Dendritic cell treated with granulocyte-macrophage colony-stimulating factor and Interleukin-4, amounts not matched to agents 40 ng/mL and 50 ng/mL, for 4 days (primary cell): Measurements from ENCODE around the gene PLXDC2.

Experiments used
- H3K27ac Mint-ChIP-seq: one replicate; pipeline ENCODE4 v1.8.0; 2022; ENCODE audit warnings: mild to moderate bottlenecking, mixed read lengths
- H3K27me3 Mint-ChIP-seq: one replicate; pipeline ENCODE4 v1.8.0; 2022; ENCODE audit warnings: mild to moderate bottlenecking, mixed read lengths
- H3K36me3 Mint-ChIP-seq: one replicate; pipeline ENCODE4 v1.8.0; 2022; ENCODE audit warnings: low read depth, mixed read lengths
- H3K4me1 Mint-ChIP-seq: one replicate; pipeline ENCODE4 v1.8.0; 2022; ENCODE audit warnings: low read depth, mixed read lengths
- H3K4me3 Mint-ChIP-seq: one replicate; pipeline ENCODE4 v1.8.0; 2022; ENCODE audit warnings: mild to moderate bottlenecking, moderate library complexity, mixed read lengths
- H3K9me3 Mint-ChIP-seq: one replicate; pipeline ENCODE4 v1.8.0; 2022; ENCODE audit warnings: mixed read lengths
- intact Hi-C: fragments of 100-400 bp; cut with micrococcal nuclease; formaldehyde crosslinking; loops from one replicate; pipeline ENCODE4 v1.15.0; 2022

The PLXDC2 gene

DNA sequence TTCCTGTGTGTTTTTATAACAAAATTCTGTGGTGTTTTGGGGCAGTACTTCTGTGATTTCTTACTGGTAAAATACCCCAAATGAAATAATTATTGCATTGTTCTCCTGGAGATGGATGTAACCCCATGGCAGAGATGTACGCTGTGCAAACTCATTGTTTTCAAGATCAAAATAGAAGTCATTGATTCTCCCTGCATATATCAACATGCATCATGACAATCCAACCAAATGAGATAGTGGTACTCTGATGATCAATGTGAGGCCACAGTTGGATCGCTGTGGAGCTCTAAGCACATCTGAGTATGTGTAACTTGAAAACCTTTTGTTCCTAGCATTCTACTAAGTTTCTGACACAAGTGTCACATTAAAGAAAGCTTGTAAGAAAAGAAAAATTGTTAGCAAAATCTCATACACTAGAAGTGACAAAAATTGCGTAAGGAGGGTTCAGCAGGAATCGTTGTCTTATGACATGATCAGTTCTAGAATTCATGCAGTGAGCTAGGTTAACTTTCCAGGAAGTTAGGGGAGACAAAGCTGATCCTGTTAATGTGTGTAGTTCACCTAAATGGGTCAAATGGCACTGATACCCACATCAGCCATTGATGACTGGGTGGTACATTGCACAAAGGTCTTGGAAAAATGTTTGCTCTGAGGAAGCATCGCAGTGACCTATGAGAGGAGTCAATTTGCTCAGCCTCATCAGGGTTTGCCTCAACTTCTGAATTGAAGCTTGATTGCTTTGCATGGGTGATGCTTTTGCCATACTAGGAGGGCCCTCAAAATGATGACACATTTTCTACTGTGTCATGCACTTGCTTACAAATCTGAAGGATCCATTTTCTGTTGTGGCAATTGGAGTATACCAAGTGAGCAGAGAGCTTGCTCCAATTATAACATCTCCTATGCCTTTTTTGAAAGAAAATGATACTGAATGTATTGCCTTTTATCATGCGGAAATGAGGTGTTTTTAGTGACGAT, 145.1 kb downstream of the PLXDC2 start:
- Mint-ChIP-seq H3K36me3 (peaks cover 6% of the 10 kb centered on the region), H3K4me3 (no peak overlapping the region)
- intact Hi-C loops, result loop anchor here (10.0 kb wide), 1 partner anchor 53 kb away; no protein-coding TSS in a partner anchor

DNA sequence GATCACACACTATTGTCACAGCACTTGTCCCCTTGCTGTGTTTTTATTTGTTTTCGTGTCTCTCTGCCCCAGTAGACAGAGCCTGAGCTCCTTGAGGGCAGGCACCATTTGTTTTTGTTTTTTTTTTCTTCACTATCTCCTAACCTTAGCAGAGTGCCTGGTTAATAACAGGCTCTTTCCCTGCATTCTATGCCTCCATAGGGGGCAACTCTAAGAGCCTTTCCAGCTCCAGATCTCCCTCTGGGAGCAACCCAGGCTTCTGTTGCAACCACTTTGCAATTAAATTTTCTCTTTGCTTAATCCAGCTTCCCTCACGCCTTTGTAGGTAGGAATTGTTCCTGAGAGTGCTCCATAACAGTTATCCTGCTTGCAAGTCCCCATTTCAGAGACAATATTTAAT, 148.4 kb downstream of the PLXDC2 start:
- Mint-ChIP-seq H3K4me3 (no peak overlapping the region), H3K36me3 (peaks cover 6% of the 10 kb centered on the region), H3K9me3 (no peaks in the 10 kb centered on the region), H3K27me3 (no peaks in the 10 kb centered on the region), H3K27ac (no peak overlapping the region), H3K4me1 (peaks cover 30% of the 10 kb centered on the region)
- intact Hi-C loops, result loop anchor here (10.0 kb wide), 1 partner anchor 50 kb away; no protein-coding TSS in a partner anchor

More for the DNA sequence above, 145.1 kb downstream of the PLXDC2 start:
- Mint-ChIP-seq H3K27ac (no peak overlapping the region), H3K27me3 (no peaks in the 10 kb centered on the region), H3K9me3 (no peaks in the 10 kb centered on the region), H3K4me1 (peaks cover 30% of the 10 kb centered on the region)

GRCh38 chr10:19966751-19967150, 150.5 kb downstream of the PLXDC2 start:
- no peak overlapping the region for H3K4me3 Mint-ChIP-seq
- intact Hi-C loops, result loop anchor here (10.0 kb wide), 1 partner anchor 48 kb away; no protein-coding TSS in a partner anchor
- peaks cover 27% of the 10 kb centered on the region for H3K4me1 Mint-ChIP-seq
- no peaks in the 10 kb centered on the region for H3K27me3 Mint-ChIP-seq
- H3K36me3 Mint-ChIP-seq, result peaks cover 9% of the 10 kb centered on the region
- no peak overlapping the region for H3K27ac Mint-ChIP-seq
- H3K9me3 Mint-ChIP-seq, result no peaks in the 10 kb centered on the region

DNA sequence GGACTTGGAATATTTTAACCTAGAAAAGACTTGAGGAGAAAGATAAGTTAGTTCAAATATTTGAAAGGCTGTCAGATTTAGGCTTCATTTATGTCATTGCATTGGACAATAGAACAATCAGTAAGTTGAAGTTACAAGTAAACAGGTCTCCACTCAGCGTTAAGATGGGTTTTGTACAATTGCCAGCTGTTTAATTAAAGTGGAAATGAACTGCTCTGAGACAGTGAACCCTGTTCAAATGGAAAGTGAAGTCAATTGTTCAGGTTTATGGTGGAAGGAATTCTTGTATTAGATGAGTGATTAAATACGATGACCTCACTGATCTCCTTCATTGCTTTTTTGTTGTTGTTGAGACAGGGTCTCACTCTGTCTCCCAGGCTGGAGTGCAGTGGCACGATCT, 151.7 kb downstream of the PLXDC2 start:
- intact Hi-C loops, result loop anchor here (10.0 kb wide), 1 partner anchor 47 kb away; no protein-coding TSS in a partner anchor
- H3K36me3 Mint-ChIP-seq, result peaks cover 16% of the 10 kb centered on the region
- no peak overlapping the region for H3K4me3 Mint-ChIP-seq
- H3K9me3 Mint-ChIP-seq, result no peaks in the 10 kb centered on the region
- H3K27me3 Mint-ChIP-seq, result no peaks in the 10 kb centered on the region
- H3K27ac Mint-ChIP-seq, result no peak overlapping the region
- H3K4me1 Mint-ChIP-seq, result peaks cover 37% of the 10 kb centered on the region

DNA sequence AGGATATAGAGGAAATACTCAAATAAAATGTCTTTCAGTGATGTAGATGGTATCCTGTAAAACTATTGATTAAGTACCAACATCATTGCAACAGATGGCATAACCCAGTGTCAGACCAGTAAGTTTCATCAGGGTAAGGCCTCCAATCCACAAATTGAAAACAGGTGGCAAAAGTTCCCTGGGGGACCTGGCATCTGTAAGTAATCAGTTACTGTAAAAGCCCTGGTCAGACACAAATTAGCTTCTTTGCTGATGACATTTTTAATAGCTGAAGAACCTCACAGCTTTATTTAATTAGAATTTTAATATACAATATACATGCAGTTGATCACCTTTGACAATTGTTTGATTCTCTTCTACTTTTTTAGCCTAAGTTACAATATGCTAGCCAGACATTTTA, 152.5 kb downstream of the PLXDC2 start:
- Mint-ChIP-seq H3K27me3 (no peaks in the 10 kb centered on the region), H3K4me1 (peaks cover 40% of the 10 kb centered on the region), H3K27ac (no peak overlapping the region), H3K36me3 (peaks cover 12% of the 10 kb centered on the region), H3K9me3 (no peaks in the 10 kb centered on the region), H3K4me3 (no peak overlapping the region)
- intact Hi-C loops, result loop anchor here (10.0 kb wide), 1 partner anchor 46 kb away; no protein-coding TSS in a partner anchor

DNA sequence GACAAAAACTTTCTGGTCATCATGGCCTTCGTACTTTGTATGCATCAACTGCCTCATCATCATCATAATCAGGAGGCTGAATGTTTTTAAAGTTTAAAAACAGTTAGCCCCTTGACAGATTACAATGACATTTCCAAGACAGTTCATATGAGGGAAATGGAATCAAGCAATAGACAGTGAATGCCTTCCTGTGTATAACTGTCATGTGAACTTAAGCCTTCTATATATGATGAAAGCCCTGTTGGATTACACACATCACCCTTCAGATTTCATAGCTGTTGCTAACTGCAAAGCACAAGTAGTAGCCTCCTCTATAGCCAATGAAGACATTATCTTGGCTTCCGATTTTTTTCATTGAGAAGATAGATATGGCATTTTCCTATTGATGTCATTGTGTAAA, 154.0 kb downstream of the PLXDC2 start:
- Mint-ChIP-seq H3K27ac (no peak overlapping the region), H3K27me3 (no peaks in the 10 kb centered on the region), H3K4me3 (no peak overlapping the region), H3K4me1 (peaks cover 36% of the 10 kb centered on the region), H3K9me3 (no peaks in the 10 kb centered on the region), H3K36me3 (peaks cover 13% of the 10 kb centered on the region)
- intact Hi-C loops, result no loop called here

DNA sequence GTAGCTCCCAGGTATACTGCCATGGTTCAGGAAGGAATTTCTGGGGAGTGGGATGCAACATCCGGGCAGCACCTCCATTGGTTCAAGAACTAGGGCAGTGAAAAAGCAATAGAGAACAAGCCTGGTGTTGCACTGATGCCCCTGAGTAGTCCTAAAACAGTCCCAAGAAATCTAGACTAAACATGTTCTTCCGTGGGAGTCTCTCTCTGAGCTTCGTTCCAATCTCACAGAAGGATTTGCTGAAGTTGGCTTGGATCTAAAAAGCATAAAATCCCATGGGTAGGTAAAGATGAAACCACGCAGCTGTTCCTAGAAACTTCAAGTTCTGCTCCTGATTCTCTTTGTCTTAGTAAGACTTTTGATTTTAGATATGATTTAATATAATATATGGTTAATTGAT, 154.5 kb downstream of the PLXDC2 start:
- Mint-ChIP-seq H3K4me1 (peaks cover 36% of the 10 kb centered on the region), H3K27me3 (no peaks in the 10 kb centered on the region), H3K4me3 (no peak overlapping the region), H3K36me3 (peaks cover 18% of the 10 kb centered on the region), H3K9me3 (no peaks in the 10 kb centered on the region), H3K27ac (peak overlapping the region; percentile 75)
- intact Hi-C loops, result no loop called here

GRCh38 chr10:19971343-19972052, 155.3 kb downstream of the PLXDC2 start:
- no peaks in the 10 kb centered on the region for H3K27me3 Mint-ChIP-seq
- H3K36me3 Mint-ChIP-seq, result peaks cover 20% of the 10 kb centered on the region
- intact Hi-C loops, result no loop called here
- peaks cover 36% of the 10 kb centered on the region for H3K4me1 Mint-ChIP-seq
- no peak overlapping the region for H3K4me3 Mint-ChIP-seq
- peak overlapping the region; percentile 75 for H3K27ac Mint-ChIP-seq
- H3K9me3 Mint-ChIP-seq, result no peaks in the 10 kb centered on the region

DNA sequence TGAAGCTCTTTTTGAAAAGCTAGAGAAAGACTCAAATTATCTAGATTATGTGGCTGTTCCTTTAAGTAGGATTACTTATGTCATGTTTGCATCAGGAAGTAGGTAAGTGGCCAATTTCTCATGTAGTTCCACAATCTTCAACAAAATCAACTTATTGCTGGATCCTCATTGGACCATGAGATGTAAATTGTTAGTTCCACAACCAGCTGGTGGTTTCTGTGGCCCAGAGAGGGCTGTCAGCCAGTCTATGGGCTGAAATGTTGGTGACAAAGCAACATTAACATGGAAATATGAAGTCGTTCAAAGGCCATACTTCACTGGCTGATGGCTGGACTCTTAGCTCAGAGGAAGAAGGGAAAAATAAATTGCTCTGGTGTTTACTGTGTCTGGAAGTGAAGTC, 157.9 kb downstream of the PLXDC2 start:
- H3K27me3 Mint-ChIP-seq, result no peaks in the 10 kb centered on the region
- intact Hi-C loops, result no loop called here
- no peaks in the 10 kb centered on the region for H3K9me3 Mint-ChIP-seq

DNA sequence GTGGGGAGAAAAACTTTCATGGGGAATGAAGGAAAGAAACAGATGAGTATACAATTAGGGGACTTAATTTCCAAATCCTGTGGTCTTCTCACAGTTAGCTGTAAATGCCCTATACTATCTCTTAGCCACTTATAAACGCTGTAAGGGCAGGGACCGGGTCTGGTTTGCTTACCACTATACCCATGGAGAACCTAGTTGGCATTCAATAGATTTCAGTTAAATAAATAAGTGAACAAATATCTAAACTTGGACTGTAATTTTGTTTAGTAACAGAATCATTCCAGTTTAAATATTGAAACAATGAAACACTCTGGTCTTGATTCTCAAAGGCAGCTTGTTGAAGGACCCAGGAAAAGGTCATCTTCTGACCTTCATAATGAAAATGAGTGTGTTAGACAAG, 158.3 kb downstream of the PLXDC2 start:
- Mint-ChIP-seq H3K36me3 (peaks cover 27% of the 10 kb centered on the region), H3K27ac (peak overlapping the region; percentile 74), H3K27me3 (no peaks in the 10 kb centered on the region), H3K9me3 (no peaks in the 10 kb centered on the region), H3K4me3 (no peak overlapping the region), H3K4me1 (peaks cover 49% of the 10 kb centered on the region)
- intact Hi-C loops, result no loop called here

More for the DNA sequence above, 157.9 kb downstream of the PLXDC2 start:
- H3K36me3 Mint-ChIP-seq, result peaks cover 27% of the 10 kb centered on the region
- H3K4me3 Mint-ChIP-seq, result no peak overlapping the region
- H3K4me1 Mint-ChIP-seq, result peaks cover 45% of the 10 kb centered on the region
- peak overlapping the region; percentile 74 for H3K27ac Mint-ChIP-seq

GRCh38 chr10:19977097-19977521, 160.9 kb downstream of the PLXDC2 start:
- H3K4me3 Mint-ChIP-seq, result no peak overlapping the region
- H3K36me3 Mint-ChIP-seq, result peaks cover 20% of the 10 kb centered on the region
- no peaks in the 10 kb centered on the region for H3K9me3 Mint-ChIP-seq
- H3K27ac Mint-ChIP-seq, result no peak overlapping the region
- H3K4me1 Mint-ChIP-seq, result peaks cover 37% of the 10 kb centered on the region
- intact Hi-C loops, result no loop called here
- H3K27me3 Mint-ChIP-seq, result no peaks in the 10 kb centered on the region

DNA sequence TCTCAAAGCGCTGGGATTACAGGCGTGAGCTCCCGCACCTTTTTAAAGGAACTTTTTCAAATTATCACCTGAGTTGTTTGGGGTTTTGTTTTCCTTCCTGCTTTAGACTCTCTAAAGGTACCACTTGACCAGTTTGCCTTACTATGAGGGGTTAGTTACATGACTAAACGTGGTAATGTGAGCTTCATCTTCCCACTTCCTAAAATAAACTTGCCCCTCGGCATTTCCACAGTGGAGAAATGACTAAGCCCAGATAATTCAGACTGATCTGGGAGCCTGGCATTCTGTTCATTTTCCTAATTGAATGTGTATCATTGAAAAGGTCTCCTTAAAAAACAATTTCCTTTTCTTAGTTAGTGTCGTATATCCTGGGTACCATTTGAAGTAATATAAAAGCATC, 163.4 kb downstream of the PLXDC2 start:
- Mint-ChIP-seq H3K27me3 (no peaks in the 10 kb centered on the region), H3K4me3 (no peak overlapping the region), H3K36me3 (peaks cover 15% of the 10 kb centered on the region), H3K27ac (no peak overlapping the region), H3K4me1 (peaks cover 33% of the 10 kb centered on the region), H3K9me3 (no peaks in the 10 kb centered on the region)
- intact Hi-C loops, result no loop called here

- Mint-ChIP-seq H3K4me1 (peaks cover 39% of the 10 kb centered on the region), H3K27ac (no peak overlapping the region), H3K36me3 (no peaks in the 10 kb centered on the region), H3K9me3 (no peaks in the 10 kb centered on the region), H3K4me3 (no peak overlapping the region), H3K27me3 (no peaks in the 10 kb centered on the region)
- intact Hi-C loops, result no loop called here
Observed at GRCh38 chr10:19983880-19984565, 167.8 kb downstream of the PLXDC2 start.
